Measurements from ENCODE around the gene ASAH2B.
A peak's percentile ranks its signal among the peaks of the same experiment; 100 is the strongest.
"Not testable (repeated sequence)": the region's sequence is repeated elsewhere in the genome, so short reads cannot be mapped to it uniquely, and the experiment has no call there.

The ASAH2B gene

GRCh38 chr10:50739618-50740292, at the start of gene ASAH2B:
Gene ASAH2B, plus strand, starts transcription at chr10:50739936. Its CDS starts 5,195 bp downstream, at chr10:50745131.
- DNase-seq: peak; percentile 15

- DNase-seq: not testable (repeated sequence)
Measured at GRCh38 chr10:50697819-50698218, 41.9 kb upstream of the ASAH2B start.

GRCh38 chr10:50701947-50702346, 37.8 kb upstream of the ASAH2B start:
- not testable (repeated sequence) for DNase-seq

GRCh38 chr10:50702997-50703396, 36.7 kb upstream of the ASAH2B start:
- not testable (repeated sequence) for DNase-seq

GRCh38 chr10:50704436-50705079, 35.2 kb upstream of the ASAH2B start:
- DNase-seq: not testable (repeated sequence)

DNA sequence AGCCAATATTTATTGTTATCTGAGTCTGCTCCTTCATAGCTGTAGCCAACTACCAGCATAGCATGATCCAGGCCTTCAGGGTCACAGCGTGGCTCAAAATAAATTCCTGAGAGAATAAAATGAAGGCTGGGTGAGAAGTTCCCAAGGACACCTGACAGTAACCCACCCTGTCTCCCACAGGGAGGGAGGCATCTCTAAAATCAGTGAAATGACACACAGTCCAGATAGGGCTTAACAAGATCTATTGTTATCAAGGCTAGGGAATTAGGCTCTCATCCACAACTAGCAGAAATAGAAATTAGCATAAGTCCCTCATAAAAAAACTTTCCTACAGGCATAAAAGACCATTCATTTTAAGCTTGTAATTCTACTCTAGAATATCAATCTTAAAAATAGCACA, 33.7 kb upstream of the ASAH2B start:
- DNase-seq: not testable (repeated sequence)

GRCh38 chr10:50710241-50710640, 29.5 kb upstream of the ASAH2B start:
- DNase-seq: not testable (repeated sequence)

GRCh38 chr10:50723812-50724211, 15.9 kb upstream of the ASAH2B start:
- DNase-seq: peak; percentile 52

GRCh38 chr10:50728112-50728511, 11.6 kb upstream of the ASAH2B start:
- not testable (repeated sequence) for DNase-seq

DNA sequence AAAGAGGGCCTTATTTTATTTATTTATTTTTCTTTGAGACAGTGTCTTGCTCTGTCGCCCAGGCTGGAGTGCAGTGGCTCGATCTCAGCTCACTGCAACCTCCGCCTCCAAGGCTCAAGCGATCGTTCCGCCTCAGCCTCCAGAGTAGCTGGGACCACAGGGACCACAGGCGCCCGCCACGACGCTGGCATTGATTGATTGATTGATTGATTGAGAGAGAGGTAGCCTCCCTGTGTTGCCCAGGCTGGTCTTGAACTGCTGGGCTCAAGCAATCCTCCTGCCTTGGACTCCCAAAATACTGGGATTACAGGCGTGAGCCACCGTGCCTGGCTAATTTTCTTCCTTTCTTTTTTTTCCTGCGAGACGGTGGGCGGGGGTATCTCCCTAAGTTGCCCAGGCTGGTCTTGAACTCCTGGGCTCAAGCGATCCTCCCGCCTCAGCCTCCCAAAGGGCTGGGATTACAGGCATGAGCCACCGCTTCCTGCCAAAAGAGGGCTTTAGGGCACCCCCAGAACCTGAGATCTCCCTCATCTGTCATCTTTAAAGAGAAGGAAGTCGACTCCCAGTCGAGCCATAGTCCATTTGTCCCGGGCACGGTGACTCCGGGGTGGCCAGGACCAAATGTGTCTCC, 634 bp upstream of the ASAH2B start:
- not testable (repeated sequence) for DNase-seq

DNA sequence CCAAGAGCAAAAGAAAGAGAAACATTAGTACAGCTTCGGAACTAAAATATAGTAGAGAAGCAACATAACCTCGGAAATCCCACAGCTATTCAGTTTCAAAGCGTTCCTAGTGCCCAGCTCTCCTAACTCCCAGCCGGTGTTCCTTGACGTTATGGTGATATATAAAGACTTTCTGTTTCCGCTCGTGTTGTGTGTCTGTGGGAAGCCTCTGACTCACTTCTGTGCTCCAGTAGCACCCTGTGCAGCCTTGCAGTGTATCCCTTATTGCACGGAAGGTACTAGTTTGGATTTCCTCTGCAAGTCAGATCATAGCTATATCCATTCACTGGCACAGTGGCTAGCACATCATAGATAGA, 535 bp downstream of the ASAH2B start:
- peak; percentile 60 for DNase-seq

- not testable (repeated sequence) for DNase-seq
Measured at GRCh38 chr10:50742820-50743219, 3.1 kb downstream of the ASAH2B start.

DNA sequence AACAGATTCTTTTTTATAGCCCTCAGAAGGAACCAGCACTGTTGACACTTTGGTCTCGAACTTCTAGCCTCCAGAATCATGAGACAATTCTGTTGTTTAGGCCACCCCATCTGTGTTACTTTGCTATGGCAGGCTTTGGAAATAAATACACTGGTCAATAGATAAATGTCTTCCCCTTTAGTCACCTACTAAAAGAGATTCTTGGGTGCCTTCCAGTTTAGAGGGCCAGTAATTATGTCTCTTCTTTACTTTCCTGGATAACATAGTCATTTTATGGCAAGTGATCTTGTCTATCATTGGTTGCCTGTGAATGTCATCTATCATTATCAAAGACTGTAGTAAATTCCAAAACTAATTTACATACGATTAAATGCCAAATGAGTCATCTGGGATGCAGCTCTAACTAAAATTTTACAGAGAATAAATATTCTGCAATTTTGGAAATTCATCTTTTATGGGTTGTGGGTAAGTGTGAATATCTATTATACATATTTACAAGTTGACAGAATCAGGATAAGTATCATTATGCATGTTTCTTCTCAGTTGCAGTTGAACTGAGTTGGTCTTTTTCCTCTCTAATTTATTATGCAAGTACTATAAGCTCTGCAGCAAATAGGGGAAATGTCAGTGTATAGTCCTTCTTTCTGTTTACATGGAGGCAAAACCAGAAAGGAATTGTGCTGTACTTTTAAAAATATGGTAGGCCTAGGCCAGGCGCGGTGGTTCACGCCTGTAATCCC, 27.2 kb downstream of the ASAH2B start:
- not testable (repeated sequence) for DNase-seq

DNA sequence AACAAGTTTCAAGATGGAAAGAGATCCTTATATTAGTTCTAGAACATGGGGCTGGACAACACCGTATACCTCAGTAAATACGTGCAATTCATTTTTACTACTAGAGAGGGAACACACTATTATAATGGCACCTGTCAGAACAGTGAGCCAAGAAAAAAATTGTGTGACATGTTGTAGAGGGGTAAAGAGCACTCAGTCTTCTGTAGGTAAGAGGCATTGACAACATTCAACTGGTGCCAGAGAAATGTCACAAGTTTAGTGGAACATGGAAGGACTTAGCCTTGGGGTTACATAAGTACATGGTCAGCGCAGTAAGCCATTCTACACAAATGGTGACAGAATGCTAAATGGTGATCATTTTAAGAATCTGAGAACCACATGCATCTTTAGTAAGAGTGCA, 32.3 kb downstream of the ASAH2B start:
- DNase-seq: not testable (repeated sequence)

DNA sequence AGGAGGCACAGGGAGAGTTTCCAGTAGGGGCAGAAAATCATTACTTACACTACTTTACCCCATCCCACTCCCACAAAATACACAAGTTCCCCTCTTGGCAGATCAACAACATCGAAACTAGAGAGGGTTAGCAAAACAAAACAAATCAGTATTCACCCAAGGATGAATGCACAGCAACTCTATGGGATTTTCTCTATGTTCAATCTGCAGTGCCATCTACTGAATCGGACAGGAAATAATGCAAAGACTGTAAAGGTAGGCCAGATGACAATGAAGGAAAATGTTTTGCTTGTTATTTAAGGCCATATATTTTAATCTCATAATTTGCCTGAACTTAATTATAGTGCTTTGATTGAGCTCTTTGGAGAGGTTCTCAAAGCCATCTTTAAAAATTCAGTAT, 35.1 kb downstream of the ASAH2B start:
- not testable (repeated sequence) for DNase-seq

DNA sequence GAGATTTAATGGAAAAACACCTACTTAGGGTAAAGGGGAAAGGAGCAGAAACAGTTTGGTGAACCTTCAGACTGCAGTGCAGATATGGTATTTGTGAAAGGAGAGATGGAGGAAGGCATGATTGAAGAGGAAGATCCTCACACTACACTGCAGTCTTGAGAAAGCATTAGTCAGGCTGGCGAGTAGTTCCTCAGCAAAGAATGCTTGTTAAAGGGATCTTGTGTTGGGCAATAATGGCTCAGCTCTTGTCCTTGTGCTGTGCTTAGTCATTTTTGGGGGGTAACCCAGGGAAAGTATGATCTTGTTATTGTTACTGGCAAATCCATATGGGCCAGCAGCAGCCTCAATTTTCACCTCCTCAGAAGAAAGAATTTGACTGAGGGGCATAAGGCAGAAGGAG, 40.3 kb downstream of the ASAH2B start:
- DNase-seq: peak; percentile 49

DNA sequence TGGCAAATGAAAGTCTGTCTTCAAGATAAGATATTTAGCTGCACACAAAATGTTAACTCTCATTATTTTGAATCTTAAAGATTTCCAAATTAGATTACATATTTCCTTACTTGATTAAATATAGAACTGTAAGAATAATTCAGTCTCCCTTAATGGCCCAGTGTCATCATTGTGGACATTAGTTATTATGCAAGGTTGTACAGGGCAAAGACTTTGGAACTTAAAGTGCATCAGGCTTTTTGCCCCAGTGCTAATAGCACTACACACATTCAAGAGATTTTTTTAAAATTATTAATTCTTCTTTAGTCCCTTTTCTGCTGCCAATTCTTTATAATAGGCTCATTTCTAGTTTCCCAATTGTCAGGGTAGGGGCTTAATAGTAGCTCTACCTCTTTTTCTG, 42.3 kb downstream of the ASAH2B start:
- not testable (repeated sequence) for DNase-seq

DNA sequence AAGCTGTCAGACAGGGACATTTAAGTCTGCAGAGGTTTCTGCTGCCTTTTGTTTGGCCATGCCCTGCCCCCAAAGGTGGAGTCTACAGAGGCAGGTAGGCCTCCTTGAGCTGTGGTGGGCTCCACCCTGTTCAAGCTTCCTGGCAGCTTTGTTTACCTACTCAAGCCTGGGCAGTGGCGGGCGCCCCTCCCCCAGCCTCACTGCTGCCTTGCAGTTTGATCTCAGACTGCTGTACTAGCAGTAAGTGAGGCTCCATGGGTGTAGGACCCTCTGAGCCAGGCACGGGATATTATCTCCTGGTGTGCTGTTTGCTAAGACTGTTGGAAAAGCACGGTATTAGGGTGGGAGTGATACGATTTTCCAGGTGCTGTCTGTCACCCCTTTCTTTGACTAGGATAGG, 48.2 kb downstream of the ASAH2B start:
- DNase-seq: not testable (repeated sequence)

GRCh38 chr10:50788951-50789945, 49.5 kb downstream of the ASAH2B start:
- DNase-seq: peak; percentile 6

- no peak for DNase-seq
Measured at GRCh38 chr10:50794490-50794889, 54.8 kb downstream of the ASAH2B start.

- DNase-seq: no peak
Measured at GRCh38 chr10:50796693-50797092, 57.0 kb downstream of the ASAH2B start.

GRCh38 chr10:50798297-50798696, 58.6 kb downstream of the ASAH2B start:
- DNase-seq: no peak
